ENCODE measurements around the gene VRK2.

- TF ChIP-seq CTCF (IDR thresholded peaks at IDR 0.05) (no peak), POLR2AphosphoS5 (IDR thresholded peaks at IDR 0.05; ENCODE audit: low read depth, low read length) (no peak), TCF7L2 (IDR thresholded peaks at IDR 0.05; ENCODE audit: low read depth, low read length) (no peak), SIN3A (IDR thresholded peaks at IDR 0.05; ENCODE audit: borderline replicate concordance, insufficient read depth, low read depth, low read length) (no peak)
- TF ChIP-seq, protein P1, sequence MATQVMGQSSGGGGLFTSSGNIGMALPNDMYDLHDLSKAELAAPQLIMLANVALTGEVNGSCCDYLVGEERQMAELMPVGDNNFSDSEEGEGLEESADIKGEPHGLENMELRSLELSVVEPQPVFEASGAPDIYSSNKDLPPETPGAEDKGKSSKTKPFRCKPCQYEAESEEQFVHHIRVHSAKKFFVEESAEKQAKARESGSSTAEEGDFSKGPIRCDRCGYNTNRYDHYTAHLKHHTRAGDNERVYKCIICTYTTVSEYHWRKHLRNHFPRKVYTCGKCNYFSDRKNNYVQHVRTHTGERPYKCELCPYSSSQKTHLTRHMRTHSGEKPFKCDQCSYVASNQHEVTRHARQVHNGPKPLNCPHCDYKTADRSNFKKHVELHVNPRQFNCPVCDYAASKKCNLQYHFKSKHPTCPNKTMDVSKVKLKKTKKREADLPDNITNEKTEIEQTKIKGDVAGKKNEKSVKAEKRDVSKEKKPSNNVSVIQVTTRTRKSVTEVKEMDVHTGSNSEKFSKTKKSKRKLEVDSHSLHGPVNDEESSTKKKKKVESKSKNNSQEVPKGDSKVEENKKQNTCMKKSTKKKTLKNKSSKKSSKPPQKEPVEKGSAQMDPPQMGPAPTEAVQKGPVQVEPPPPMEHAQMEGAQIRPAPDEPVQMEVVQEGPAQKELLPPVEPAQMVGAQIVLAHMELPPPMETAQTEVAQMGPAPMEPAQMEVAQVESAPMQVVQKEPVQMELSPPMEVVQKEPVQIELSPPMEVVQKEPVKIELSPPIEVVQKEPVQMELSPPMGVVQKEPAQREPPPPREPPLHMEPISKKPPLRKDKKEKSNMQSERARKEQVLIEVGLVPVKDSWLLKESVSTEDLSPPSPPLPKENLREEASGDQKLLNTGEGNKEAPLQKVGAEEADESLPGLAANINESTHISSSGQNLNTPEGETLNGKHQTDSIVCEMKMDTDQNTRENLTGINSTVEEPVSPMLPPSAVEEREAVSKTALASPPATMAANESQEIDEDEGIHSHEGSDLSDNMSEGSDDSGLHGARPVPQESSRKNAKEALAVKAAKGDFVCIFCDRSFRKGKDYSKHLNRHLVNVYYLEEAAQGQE (IDR thresholded peaks at IDR 0.05; ENCODE audit: insufficient read depth in 1 of 2, low read depth in 2 of 2, low read length in 1 of 2), result no peak
These were observed 17.0 kb downstream of the VRK2 start for GRCh38 chr2:58063641-58064040.
